NT2/D1 (cell line): ENCODE results near the gene PDE6D.

ENCODE experiments used
- SUZ12 ChIP-seq: IDR thresholded peaks from 2 replicates; pipeline ENCODE4 v1.6.1; 2011; ENCODE audit not compliant: insufficient read length, insufficient read depth; ENCODE audit errors: extremely low read depth
- YY1 ChIP-seq: IDR thresholded peaks from 2 replicates; pipeline ENCODE4 v1.6.1; 2011; ENCODE audit not compliant: insufficient read length, insufficient read depth
- ZNF274 ChIP-seq: IDR thresholded peaks from 2 replicates; pipeline ENCODE4 v1.6.1; 2011; ENCODE audit warnings: mild to moderate bottlenecking, low read depth, low read length

- TF ChIP-seq YY1 (no peak), SUZ12 (no peak), ZNF274 (no peak)
Measured at GRCh38 chr2:231794383-231794782, 13.3 kb upstream of the PDE6D start.
